ENCODE measurements around the gene EPHA8. TPM values are rescaled to one million over a fixed set of nuclear protein-coding genes. Genes with fewer than 3 reads are reported as not detected.

Gene EPHA8
- total RNA-seq, 1 donor from 2014 or later = not detected

GRCh38 chr1:22552021-22552420 is 11.3 kb upstream of the EPHA8 start:
- Histone ChIP-seq H3K9me3 (no peaks in the 10 kb centered on the region), H3K27me3 (no peaks in the 10 kb centered on the region), H3K4me1 (no peaks in the 10 kb centered on the region), H3K36me3 (no peaks in the 10 kb centered on the region), H3K4me3 (no peak overlapping the region), H3K27ac (no peak overlapping the region)
- TF ChIP-seq, protein P1, sequence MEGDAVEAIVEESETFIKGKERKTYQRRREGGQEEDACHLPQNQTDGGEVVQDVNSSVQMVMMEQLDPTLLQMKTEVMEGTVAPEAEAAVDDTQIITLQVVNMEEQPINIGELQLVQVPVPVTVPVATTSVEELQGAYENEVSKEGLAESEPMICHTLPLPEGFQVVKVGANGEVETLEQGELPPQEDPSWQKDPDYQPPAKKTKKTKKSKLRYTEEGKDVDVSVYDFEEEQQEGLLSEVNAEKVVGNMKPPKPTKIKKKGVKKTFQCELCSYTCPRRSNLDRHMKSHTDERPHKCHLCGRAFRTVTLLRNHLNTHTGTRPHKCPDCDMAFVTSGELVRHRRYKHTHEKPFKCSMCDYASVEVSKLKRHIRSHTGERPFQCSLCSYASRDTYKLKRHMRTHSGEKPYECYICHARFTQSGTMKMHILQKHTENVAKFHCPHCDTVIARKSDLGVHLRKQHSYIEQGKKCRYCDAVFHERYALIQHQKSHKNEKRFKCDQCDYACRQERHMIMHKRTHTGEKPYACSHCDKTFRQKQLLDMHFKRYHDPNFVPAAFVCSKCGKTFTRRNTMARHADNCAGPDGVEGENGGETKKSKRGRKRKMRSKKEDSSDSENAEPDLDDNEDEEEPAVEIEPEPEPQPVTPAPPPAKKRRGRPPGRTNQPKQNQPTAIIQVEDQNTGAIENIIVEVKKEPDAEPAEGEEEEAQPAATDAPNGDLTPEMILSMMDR (IDR thresholded peaks at IDR 0.05) = no peak
- no peak for TF ChIP-seq POLR2AphosphoS5 (IDR thresholded peaks at IDR 0.05; ENCODE audit: insufficient read depth in 1 of 2, low read depth in 1 of 2)
- TF ChIP-seq POLR2A (IDR thresholded peaks at IDR 0.05) = no peak
- DNase-seq (ENCODE audit: extremely low spot score in 2 of 2) = no peak
- intact Hi-C loops (cut with DNase I) = no loop called here

DNA sequence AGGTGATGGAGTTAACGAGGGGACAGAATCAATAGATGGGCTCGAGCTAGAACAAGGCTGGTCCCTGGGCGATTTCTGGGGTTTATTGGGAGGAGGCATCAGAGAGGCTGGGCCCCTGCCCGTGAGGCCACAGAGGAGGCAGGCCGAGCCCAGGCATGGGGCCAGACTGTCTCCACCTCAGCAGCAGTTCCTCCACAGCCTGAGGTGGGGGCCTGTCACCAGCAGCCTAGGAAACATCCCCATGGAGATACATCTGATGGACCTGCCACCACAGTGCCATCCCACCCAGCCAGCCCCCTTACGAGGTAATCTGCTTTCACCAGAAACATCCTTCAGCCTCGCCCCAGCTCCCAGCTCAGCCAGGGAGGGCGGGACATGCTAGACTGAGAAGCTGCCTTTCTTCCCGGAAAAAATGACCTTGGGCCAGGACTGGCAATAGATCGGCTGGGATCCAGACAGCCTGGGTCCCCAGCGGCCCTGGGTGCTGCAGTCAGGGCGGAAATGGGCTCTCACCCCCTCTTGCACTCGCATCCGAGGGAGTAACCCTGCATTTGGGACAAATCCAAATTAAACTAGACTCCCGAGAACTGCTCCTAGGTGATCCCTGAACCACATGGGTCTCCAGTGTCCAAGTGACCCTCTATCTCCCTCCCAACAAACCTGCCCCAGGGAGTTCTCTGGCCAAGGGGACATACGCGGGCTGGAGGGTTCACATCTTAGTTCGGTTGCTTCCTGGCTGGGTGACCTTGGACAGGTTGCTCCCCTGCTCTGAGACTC is 10.0 kb upstream of the EPHA8 start:
- no peaks in the 10 kb centered on the region for H3K9me3 ChIP-seq
- H3K4me3 ChIP-seq = no peak overlapping the region
- no peak for DNase-seq (ENCODE audit: extremely low spot score in 2 of 2)
- H3K4me1 ChIP-seq = no peaks in the 10 kb centered on the region
- no peaks in the 10 kb centered on the region for H3K36me3 ChIP-seq
- intact Hi-C loops (cut with DNase I) = no loop called here
- TF ChIP-seq POLR2AphosphoS5 (IDR thresholded peaks at IDR 0.05; ENCODE audit: insufficient read depth in 1 of 2, low read depth in 1 of 2) (no peak), POLR2A (IDR thresholded peaks at IDR 0.05) (no peak)
- TF ChIP-seq, protein P1 (IDR thresholded peaks at IDR 0.05) = no peak
- H3K27me3 ChIP-seq = no peaks in the 10 kb centered on the region
- no peak overlapping the region for H3K27ac ChIP-seq

GRCh38 chr1:22553991-22554522 is 9.2 kb upstream of the EPHA8 start:
- Histone ChIP-seq H3K4me3 (no peak overlapping the region), H3K9me3 (no peaks in the 10 kb centered on the region), H3K36me3 (no peaks in the 10 kb centered on the region), H3K27me3 (no peaks in the 10 kb centered on the region), H3K4me1 (no peaks in the 10 kb centered on the region), H3K27ac (no peak overlapping the region)
- DNase-seq (ENCODE audit: extremely low spot score in 2 of 2) = no peak
- intact Hi-C loops (cut with DNase I) = no loop called here
- no peak for TF ChIP-seq POLR2AphosphoS5 (IDR thresholded peaks at IDR 0.05; ENCODE audit: insufficient read depth in 1 of 2, low read depth in 1 of 2)
- TF ChIP-seq, protein P1 (IDR thresholded peaks at IDR 0.05) = no peak
- TF ChIP-seq POLR2A (IDR thresholded peaks at IDR 0.05) = no peak

DNA sequence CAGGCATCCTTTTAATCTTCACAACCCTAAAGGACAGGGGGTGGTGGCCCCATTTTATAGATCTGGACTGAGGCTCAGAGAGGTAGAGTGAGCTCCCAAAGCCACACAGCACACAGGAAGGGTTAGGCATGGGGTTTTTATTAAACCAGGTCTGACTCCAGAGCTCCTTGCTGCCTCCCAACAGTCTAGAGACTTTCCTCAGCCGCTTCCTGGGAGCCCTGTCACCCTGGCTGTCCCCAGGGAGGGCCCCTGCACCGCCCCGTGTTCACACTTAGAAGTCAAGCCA is 8.0 kb upstream of the EPHA8 start:
- TF ChIP-seq POLR2AphosphoS5 (IDR thresholded peaks at IDR 0.05; ENCODE audit: insufficient read depth in 1 of 2, low read depth in 1 of 2) = no peak
- TF ChIP-seq, protein P1 (IDR thresholded peaks at IDR 0.05) = no peak
- no peak for DNase-seq (ENCODE audit: extremely low spot score in 2 of 2)
- H3K4me3 ChIP-seq = no peak overlapping the region
- no peaks in the 10 kb centered on the region for H3K9me3 ChIP-seq
- no peaks in the 10 kb centered on the region for H3K27me3 ChIP-seq
- intact Hi-C loops (cut with DNase I) = no loop called here
- H3K4me1 ChIP-seq = no peaks in the 10 kb centered on the region
- H3K36me3 ChIP-seq = no peaks in the 10 kb centered on the region
- H3K27ac ChIP-seq = no peak overlapping the region

GRCh38 chr1:22556391-22557104 is 6.7 kb upstream of the EPHA8 start:
- Histone ChIP-seq H3K36me3 (no peaks in the 10 kb centered on the region), H3K27me3 (no peaks in the 10 kb centered on the region), H3K9me3 (no peaks in the 10 kb centered on the region), H3K4me1 (no peaks in the 10 kb centered on the region), H3K4me3 (no peak overlapping the region), H3K27ac (no peak overlapping the region)
- intact Hi-C loops (cut with DNase I) = no loop called here
- TF ChIP-seq, protein P1 (IDR thresholded peaks at IDR 0.05) = no peak
- no peak for TF ChIP-seq POLR2A (IDR thresholded peaks at IDR 0.05)
- no peak for TF ChIP-seq POLR2AphosphoS5 (IDR thresholded peaks at IDR 0.05; ENCODE audit: insufficient read depth in 1 of 2, low read depth in 1 of 2)
- no peak for DNase-seq (ENCODE audit: extremely low spot score in 2 of 2)

All from vagina (tissue), 2 donors.